ENCODE results near the gene DCC. TPM values are rescaled to one million over a fixed set of nuclear protein-coding genes. Genes with fewer than 3 reads are reported as not detected.

DCC gene
- total and polyA plus RNA-seq, 2 experiments from 2014 or later: 0.53 to 0.73 TPM

- Histone ChIP-seq H3K36me3 (ENCODE audit: insufficient read depth) (no peaks in the 10 kb centered on the region), H4K20me1 (replicated peaks; ENCODE audit: insufficient read depth) (no peaks in the 10 kb centered on the region), H3F3A (replicated peaks; ENCODE audit: low read depth) (no peaks in the 10 kb centered on the region), H3K4me3 (no peak overlapping the region), H3K9me2 (ENCODE audit: insufficient read depth) (no peaks in the 10 kb centered on the region), H3K4me1 (ENCODE audit: insufficient read depth) (no peaks in the 10 kb centered on the region), H3K27me3 (ENCODE audit: insufficient read depth) (no peaks in the 10 kb centered on the region), H3K27ac (ENCODE audit: low read depth) (no peak overlapping the region), H2AFZ (no peak overlapping the region), H3K79me2 (replicated peaks; ENCODE audit: insufficient read depth) (no peaks in the 10 kb centered on the region), H3K4me2 (no peak overlapping the region)
- TF ChIP-seq ZNF114 (CRISPR knock-in tag; IDR thresholded peaks at IDR 0.05): no peak
- TF ChIP-seq NANOG (IDR thresholded peaks at IDR 0.05; ENCODE audit: borderline replicate concordance): no peak
- no peak for TF ChIP-seq ZNF331 (CRISPR knock-in tag; IDR thresholded peaks at IDR 0.05; ENCODE audit: low read depth)
- TF ChIP-seq CREB1 (CRISPR knock-in tag; IDR thresholded peaks at IDR 0.05; ENCODE audit: low read depth): no peak
- TF ChIP-seq ETS1 (IDR thresholded peaks at IDR 0.05): no peak
- TF ChIP-seq ZNF462 (CRISPR knock-in tag; IDR thresholded peaks at IDR 0.05): no peak
- no peak for TF ChIP-seq EZH2phosphoT487 (IDR thresholded peaks at IDR 0.05; ENCODE audit: unreplicated experiment)
- TF ChIP-seq EZH2 (IDR thresholded peaks at IDR 0.05; ENCODE audit: low read depth, unreplicated experiment): no peak
- no peaks in the 10 kb centered on the region for H3K4me1 Mint-ChIP-seq
- no peak overlapping the region for H3K4me3 Mint-ChIP-seq
- no peaks in the 10 kb centered on the region for H3K36me3 Mint-ChIP-seq (ENCODE audit: low read depth)
- ATAC-seq: no peak
- H3K27ac Mint-ChIP-seq: no peak overlapping the region
- H3K27me3 Mint-ChIP-seq (ENCODE audit: insufficient read depth, low read depth, poor library complexity): peaks cover 2% of the 10 kb centered on the region
- no peak for DNase-seq (ENCODE audit: low spot score)
- H3K9me3 Mint-ChIP-seq: no peaks in the 10 kb centered on the region
These were observed 411.0 kb downstream of the DCC start for GRCh38 chr18:52750995-52751394.

All from GM23338 (cell line).